OCI-LY1 (cell line): ENCODE measurements around the gene FBN1.

Experiments
- H2AFZ ChIP-seq: fragments of 200-600 bp; sonication (generic), shearing (Covaris generic); 2 replicates; pipeline ENCODE4 v1.6.0; 2014; ENCODE audit warnings: antibody characterized with exemption, mild to moderate bottlenecking, low read length
- H3F3A ChIP-seq: fragments of 200-600 bp; sonication (generic), shearing (Covaris generic); 2 replicates; pipeline ENCODE4 v1.6.0; 2014; ENCODE audit warnings: mild to moderate bottlenecking, antibody characterized with exemption, low read length, moderate library complexity; ENCODE audit not compliant: insufficient read depth
- H3K27ac ChIP-seq: fragments of 200-600 bp; sonication (generic); 2 replicates; pipeline ENCODE4 v1.5.1; 2014; ENCODE audit warnings: low read length, mixed run types, mild to moderate bottlenecking, low read depth; ENCODE audit not compliant: poor library complexity, severe bottlenecking
- H3K27me3 ChIP-seq: fragments of 200-600 bp; sonication (generic); 2 replicates; pipeline ENCODE4 v1.6.0; 2014; ENCODE audit warnings: antibody characterized with exemption, mild to moderate bottlenecking, low read length, moderate library complexity; ENCODE audit not compliant: insufficient read depth
- H3K36me3 ChIP-seq: fragments of 200-600 bp; sonication (generic); 2 replicates; pipeline ENCODE4 v1.6.1; 2014; ENCODE audit warnings: mild to moderate bottlenecking, antibody characterized with exemption, low read length, moderate library complexity, mixed read lengths; ENCODE audit not compliant: insufficient read depth
- H3K4me1 ChIP-seq: fragments of 200-600 bp; sonication (generic); 2 replicates; pipeline ENCODE4 v1.5.1; 2014; ENCODE audit warnings: mild to moderate bottlenecking, low read length, moderate library complexity; ENCODE audit not compliant: insufficient read depth, severe bottlenecking
- H3K4me2 ChIP-seq: fragments of 200-600 bp; sonication (generic), shearing (Covaris generic); 2 replicates; pipeline ENCODE4 v1.6.1; 2014; ENCODE audit warnings: low read length
- H3K4me3 ChIP-seq: fragments of 200-600 bp; sonication (generic); 2 replicates; pipeline ENCODE4 v1.5.1; 2014; ENCODE audit warnings: low read length, low read depth, mild to moderate bottlenecking, mixed read lengths; ENCODE audit not compliant: poor library complexity, severe bottlenecking
- H3K79me2 ChIP-seq: fragments of 200-600 bp; shearing (Covaris generic); 2 replicates; pipeline ENCODE4 v1.6.1; 2016; ENCODE audit warnings: mixed run types, low read length, mixed read lengths; ENCODE audit not compliant: insufficient read depth
- H3K9ac ChIP-seq: fragments of 200-600 bp; sonication (generic), shearing (Covaris generic); 2 replicates; pipeline ENCODE4 v1.6.1; 2014; ENCODE audit warnings: mild to moderate bottlenecking, low read length, mixed read lengths
- H3K9me2 ChIP-seq: fragments of 200-600 bp; sonication (generic), shearing (Covaris generic); 2 replicates; pipeline ENCODE4 v1.6.1; 2014; ENCODE audit warnings: low read depth, mild to moderate bottlenecking, low read length, mixed read lengths
- H3K9me3 ChIP-seq: fragments of 200-600 bp; shearing (Covaris generic); 2 replicates; pipeline ENCODE4 v1.6.1; 2014; ENCODE audit warnings: low read length, mixed read lengths
- H4K20me1 ChIP-seq: fragments of 200-600 bp; sonication (generic), shearing (Covaris generic); 2 replicates; pipeline ENCODE4 v1.6.0; 2016; ENCODE audit warnings: mild to moderate bottlenecking, low read length; ENCODE audit not compliant: insufficient read depth
- EZH2 ChIP-seq: fragments of 200-600 bp; sonication (generic), shearing (Covaris generic); IDR thresholded peaks from 2 replicates; pipeline ENCODE4 v1.8.0; 2017; ENCODE audit warnings: borderline replicate concordance, mixed run types, mild to moderate bottlenecking, antibody characterized with exemption, low read length, moderate library complexity, mixed read lengths
- TF ChIP-seq, protein P1 (sequence below): fragments of 200-600 bp; sonication (generic), shearing (Covaris generic); IDR thresholded peaks from 2 replicates; pipeline ENCODE4 v1.5.1; 2017; ENCODE audit warnings: mild to moderate bottlenecking, antibody characterized with exemption, low read length, moderate library complexity, mixed read lengths

The FBN1 gene

DNA sequence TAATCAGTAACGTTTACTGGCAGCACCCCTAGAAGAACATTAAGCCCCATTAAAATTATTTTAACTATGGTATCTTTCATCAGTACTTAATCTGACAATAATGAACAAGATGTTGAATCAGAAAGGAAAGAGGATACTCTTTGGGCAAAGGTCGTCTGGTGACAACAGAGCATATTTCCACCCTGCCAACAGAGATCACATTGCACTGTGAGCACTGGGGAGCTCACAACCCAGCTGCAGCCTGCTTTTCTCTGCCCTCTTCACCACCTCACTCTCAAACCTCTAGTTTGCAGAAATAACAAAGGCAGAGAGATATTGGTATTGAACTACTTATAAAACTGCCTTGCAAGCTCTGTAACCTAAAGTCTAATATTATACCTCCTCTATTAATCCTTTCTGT lies 130.0 kb downstream of the FBN1 start:
- no peak overlapping the region for H3K4me2 ChIP-seq
- H3K9me3 ChIP-seq: no peaks in the 10 kb centered on the region
- TF ChIP-seq, protein P1, sequence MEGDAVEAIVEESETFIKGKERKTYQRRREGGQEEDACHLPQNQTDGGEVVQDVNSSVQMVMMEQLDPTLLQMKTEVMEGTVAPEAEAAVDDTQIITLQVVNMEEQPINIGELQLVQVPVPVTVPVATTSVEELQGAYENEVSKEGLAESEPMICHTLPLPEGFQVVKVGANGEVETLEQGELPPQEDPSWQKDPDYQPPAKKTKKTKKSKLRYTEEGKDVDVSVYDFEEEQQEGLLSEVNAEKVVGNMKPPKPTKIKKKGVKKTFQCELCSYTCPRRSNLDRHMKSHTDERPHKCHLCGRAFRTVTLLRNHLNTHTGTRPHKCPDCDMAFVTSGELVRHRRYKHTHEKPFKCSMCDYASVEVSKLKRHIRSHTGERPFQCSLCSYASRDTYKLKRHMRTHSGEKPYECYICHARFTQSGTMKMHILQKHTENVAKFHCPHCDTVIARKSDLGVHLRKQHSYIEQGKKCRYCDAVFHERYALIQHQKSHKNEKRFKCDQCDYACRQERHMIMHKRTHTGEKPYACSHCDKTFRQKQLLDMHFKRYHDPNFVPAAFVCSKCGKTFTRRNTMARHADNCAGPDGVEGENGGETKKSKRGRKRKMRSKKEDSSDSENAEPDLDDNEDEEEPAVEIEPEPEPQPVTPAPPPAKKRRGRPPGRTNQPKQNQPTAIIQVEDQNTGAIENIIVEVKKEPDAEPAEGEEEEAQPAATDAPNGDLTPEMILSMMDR: no peak
- no peak for TF ChIP-seq EZH2
- no peaks in the 10 kb centered on the region for H3K9me2 ChIP-seq
- no peak overlapping the region for H3K27ac ChIP-seq
- no peaks in the 10 kb centered on the region for H3K4me1 ChIP-seq
- H3F3A ChIP-seq: no peaks in the 10 kb centered on the region
- no peak overlapping the region for H3K9ac ChIP-seq
- H3K27me3 ChIP-seq: no peaks in the 10 kb centered on the region
- H3K36me3 ChIP-seq: no peaks in the 10 kb centered on the region
- H4K20me1 ChIP-seq: no peaks in the 10 kb centered on the region
- no peak overlapping the region for H3K4me3 ChIP-seq
- H3K79me2 ChIP-seq: no peaks in the 10 kb centered on the region
- H2AFZ ChIP-seq: no peak overlapping the region

DNA sequence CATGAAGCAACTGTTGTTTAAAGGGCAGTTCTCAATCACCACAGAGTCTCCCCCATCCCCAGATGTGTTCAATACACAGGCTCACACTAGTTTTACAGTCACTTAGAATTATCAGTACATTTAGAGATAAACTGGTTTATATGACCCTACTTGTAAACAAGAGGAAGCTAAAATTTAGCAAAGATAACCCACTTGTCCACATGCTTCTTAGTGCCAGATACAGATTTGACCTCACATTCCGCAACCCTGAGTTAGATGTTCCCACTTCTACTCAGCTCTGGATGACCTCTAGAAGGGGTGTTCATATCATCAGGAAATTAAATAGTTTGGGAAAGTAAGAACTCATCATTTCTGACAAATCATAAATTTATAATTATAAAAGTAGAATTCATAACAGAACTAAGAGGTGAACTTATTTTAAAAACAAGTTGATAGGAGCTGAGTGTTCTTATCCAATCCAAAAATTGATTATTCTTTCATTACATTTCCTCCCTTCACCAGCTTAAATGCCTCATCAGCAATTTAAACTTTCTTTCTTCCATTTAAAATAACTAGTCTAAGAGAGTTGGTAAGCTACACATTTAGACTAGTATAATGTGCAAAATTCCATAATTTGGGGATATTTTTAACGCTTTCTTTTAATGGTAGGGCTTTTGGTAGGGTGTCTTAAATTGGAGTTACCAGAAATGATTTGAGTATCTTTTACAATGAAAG lies 131.2 kb downstream of the FBN1 start:
- no peaks in the 10 kb centered on the region for H3K36me3 ChIP-seq
- TF ChIP-seq, protein P1: no peak
- TF ChIP-seq EZH2: no peak
- no peaks in the 10 kb centered on the region for H3K79me2 ChIP-seq
- no peaks in the 10 kb centered on the region for H3K9me3 ChIP-seq
- H3K4me3 ChIP-seq: no peak overlapping the region
- no peaks in the 10 kb centered on the region for H3K4me1 ChIP-seq
- no peak overlapping the region for H3K27ac ChIP-seq
- H2AFZ ChIP-seq: no peak overlapping the region
- no peaks in the 10 kb centered on the region for H4K20me1 ChIP-seq
- no peaks in the 10 kb centered on the region for H3F3A ChIP-seq
- no peaks in the 10 kb centered on the region for H3K9me2 ChIP-seq
- no peak overlapping the region for H3K9ac ChIP-seq
- no peaks in the 10 kb centered on the region for H3K27me3 ChIP-seq
- no peak overlapping the region for H3K4me2 ChIP-seq

DNA sequence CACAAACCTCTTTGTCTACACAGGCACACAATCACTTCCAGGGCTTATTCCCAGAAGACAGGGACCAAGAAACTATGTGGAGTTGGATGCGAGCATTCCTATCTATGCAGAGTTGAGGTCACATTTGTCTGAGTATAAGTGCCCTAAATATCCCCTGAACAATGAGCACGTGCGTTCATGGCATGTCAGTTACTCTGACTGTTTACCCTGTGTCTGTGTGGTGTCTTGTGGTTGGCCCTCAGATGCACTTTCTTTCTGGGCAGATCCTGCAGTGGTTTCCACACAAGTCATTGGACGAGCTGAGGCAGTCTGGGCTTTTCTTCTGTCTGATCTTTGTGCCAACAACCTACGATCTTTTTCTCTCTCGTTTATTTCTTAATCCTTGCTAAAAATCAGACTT lies 134.5 kb downstream of the FBN1 start:
- H4K20me1 ChIP-seq: no peaks in the 10 kb centered on the region
- H3K9ac ChIP-seq: no peak overlapping the region
- H3K4me1 ChIP-seq: no peaks in the 10 kb centered on the region
- no peaks in the 10 kb centered on the region for H3F3A ChIP-seq
- no peak overlapping the region for H3K4me3 ChIP-seq
- no peaks in the 10 kb centered on the region for H3K9me2 ChIP-seq
- H3K36me3 ChIP-seq: no peaks in the 10 kb centered on the region
- no peak overlapping the region for H3K27ac ChIP-seq
- no peaks in the 10 kb centered on the region for H3K79me2 ChIP-seq
- TF ChIP-seq, protein P1: no peak
- TF ChIP-seq EZH2: no peak
- H3K9me3 ChIP-seq: no peaks in the 10 kb centered on the region
- no peaks in the 10 kb centered on the region for H3K27me3 ChIP-seq
- H2AFZ ChIP-seq: no peak overlapping the region
- no peak overlapping the region for H3K4me2 ChIP-seq
